ENCODE data around the gene MICALL2. TPM values are rescaled to one million over a fixed set of nuclear protein-coding genes. Genes with fewer than 3 reads are reported as not detected.

The MICALL2 gene
- total RNA-seq, 2 donors from 2014 or later = 62.8 to 117 TPM

- H3K9ac ChIP-seq (ENCODE audit: low read depth in 2 of 2, low read length in 2 of 2) = no peak overlapping the region
- DNase-seq = no peak
- H3K27me3 ChIP-seq = no peaks in the 10 kb centered on the region
- no peaks in the 10 kb centered on the region for H3K36me3 ChIP-seq
- no peak overlapping the region for H3K27ac ChIP-seq
- H3K4me3 ChIP-seq = no peak overlapping the region
- no peak for TF ChIP-seq CTCF (IDR thresholded peaks at IDR 0.05)
- intact Hi-C loops (cut with DNase I) = no loop called here
- no peaks in the 10 kb centered on the region for H3K4me1 ChIP-seq
- H3K9me3 ChIP-seq = no peaks in the 10 kb centered on the region
Observed at GRCh38 chr7:1415389-1415990, 43.8 kb downstream of the MICALL2 start.

- Histone ChIP-seq H3K9me3 (no peaks in the 10 kb centered on the region), H3K9ac (ENCODE audit: low read depth in 2 of 2, low read length in 2 of 2) (no peak overlapping the region), H3K4me1 (no peaks in the 10 kb centered on the region), H3K27me3 (no peaks in the 10 kb centered on the region), H3K27ac (no peak overlapping the region), H3K4me3 (no peak overlapping the region), H3K36me3 (no peaks in the 10 kb centered on the region)
- intact Hi-C loops (cut with DNase I) = loop anchor here (5.0 kb wide), 1 partner anchor 187 kb away; no protein-coding TSS in a partner anchor
- no peak for DNase-seq
- no peak for TF ChIP-seq CTCF (IDR thresholded peaks at IDR 0.05)
Observed at GRCh38 chr7:1413936-1414639, 45.2 kb downstream of the MICALL2 start.

- peak; percentile 76 for TF ChIP-seq CTCF (IDR thresholded peaks at IDR 0.05)
- no peaks in the 10 kb centered on the region for H3K36me3 ChIP-seq
- H3K9ac ChIP-seq (ENCODE audit: low read depth in 2 of 2, low read length in 2 of 2) = no peak overlapping the region
- no peaks in the 10 kb centered on the region for H3K4me1 ChIP-seq
- DNase-seq = peak; percentile 90
- no peak overlapping the region for H3K27ac ChIP-seq
- no peak overlapping the region for H3K4me3 ChIP-seq
- H3K27me3 ChIP-seq = peaks cover 6% of the 10 kb centered on the region
- no peaks in the 10 kb centered on the region for H3K9me3 ChIP-seq
- intact Hi-C loops (cut with DNase I) = loop anchor here (5.0 kb wide), 1 partner anchor 185 kb away; no protein-coding TSS in a partner anchor
Observed at GRCh38 chr7:1412322-1413261, 46.7 kb downstream of the MICALL2 start.

- peaks cover 8% of the 10 kb centered on the region for H3K27me3 ChIP-seq
- TF ChIP-seq CTCF (IDR thresholded peaks at IDR 0.05) = no peak
- no peak overlapping the region for H3K9ac ChIP-seq (ENCODE audit: low read depth in 2 of 2, low read length in 2 of 2)
- H3K27ac ChIP-seq = no peak overlapping the region
- no peak overlapping the region for H3K4me3 ChIP-seq
- DNase-seq = no peak
- intact Hi-C loops (cut with DNase I) = loop anchor here (5.0 kb wide), 1 partner anchor 184 kb away; no protein-coding TSS in a partner anchor
- no peaks in the 10 kb centered on the region for H3K4me1 ChIP-seq
- no peaks in the 10 kb centered on the region for H3K36me3 ChIP-seq
- no peaks in the 10 kb centered on the region for H3K9me3 ChIP-seq
Observed at GRCh38 chr7:1411414-1411813, 47.9 kb downstream of the MICALL2 start.

GRCh38 chr7:1410992-1411391 lies 48.3 kb downstream of the MICALL2 start:
- no peaks in the 10 kb centered on the region for H3K4me1 ChIP-seq
- H3K9ac ChIP-seq (ENCODE audit: low read depth in 2 of 2, low read length in 2 of 2) = no peak overlapping the region
- intact Hi-C loops (cut with DNase I) = loop anchor here (5.0 kb wide), 1 partner anchor 184 kb away; no protein-coding TSS in a partner anchor
- peaks cover 8% of the 10 kb centered on the region for H3K27me3 ChIP-seq
- no peak for DNase-seq
- H3K4me3 ChIP-seq = no peak overlapping the region
- H3K9me3 ChIP-seq = no peaks in the 10 kb centered on the region
- TF ChIP-seq CTCF (IDR thresholded peaks at IDR 0.05) = no peak
- no peak overlapping the region for H3K27ac ChIP-seq
- no peaks in the 10 kb centered on the region for H3K36me3 ChIP-seq

All from colonic mucosa (tissue), 4 donors.